Transverse colon (tissue), 4 donors: Measurements from ENCODE around the gene SOS1. TPM values are rescaled to one million over a fixed set of nuclear protein-coding genes. Genes with fewer than 3 reads are reported as not detected.
"Not testable (repeated sequence)": the region's sequence is repeated elsewhere in the genome, so short reads cannot be mapped to it uniquely, and the experiment has no call there.

ENCODE experiments used
- DNase-seq: peaks from one replicate; pipeline ENCODE4 v3.0.0-alpha.2; 2019
- H3K27ac ChIP-seq, 4 donors: fragments of 200-600 bp; sonication (generic); 2 replicates each; pipeline ENCODE4 v1.5.1; 2016 to 2018; ENCODE audit warnings: inconsistent platforms in 4 of 4
- H3K27me3 ChIP-seq: fragments of 200-600 bp; sonication (generic); 2 replicates; pipeline ENCODE4 v1.5.1; 2017; ENCODE audit warnings: inconsistent platforms
- H3K36me3 ChIP-seq, 4 donors: fragments of 200-600 bp; sonication (generic); 2 replicates each; pipeline ENCODE4 v1.5.1; 2017 to 2019; ENCODE audit warnings: inconsistent platforms in 4 of 4
- H3K4me1 ChIP-seq, 4 donors: fragments of 200-600 bp; sonication (generic); 2 replicates each; pipeline ENCODE4 v1.5.1; 2017 to 2020; ENCODE audit warnings: inconsistent platforms in 4 of 4
- H3K4me3 ChIP-seq, 4 donors: fragments of 200-600 bp; sonication (generic); 1 replicate in 1 of 4; 2 replicates in 3 of 4; pipeline versions ENCODE4 v1.5.1 to v1.6.1; 2017 to 2019; ENCODE audit warnings: inconsistent platforms in 4 of 4
- H3K9me3 ChIP-seq, 2 donors: fragments of 200-600 bp; sonication (generic); 2 replicates each; pipeline ENCODE4 v1.5.1; 2017 to 2019; ENCODE audit warnings: inconsistent platforms in 2 of 2
- EP300 ChIP-seq: sonication (generic); formaldehyde crosslinking; IDR thresholded peaks from one replicate; pipeline ENCODE4 v1.6.1; 2017; ENCODE audit warnings: antibody characterized with exemption, low read depth
- POLR2A ChIP-seq: fragments of 450-650 bp; IDR thresholded peaks from one replicate; pipeline ENCODE4 v1.6.1; 2016; ENCODE audit warnings: antibody characterized with exemption, mild to moderate bottlenecking, moderate library complexity
- POLR2AphosphoS5 ChIP-seq, 3 donors: sonication (generic); formaldehyde crosslinking; IDR thresholded peaks; one replicate each; pipeline ENCODE4 v1.6.1; 2016; ENCODE audit warnings: antibody characterized with exemption in 3 of 3
- WGBS, 2 donors: methylation state at CpG; one replicate each; pipeline ENCODE4 v1.1.5; 2018; ENCODE audit warnings: low coverage in 1 of 2; 5-methylcytosine and 5-hydroxymethylcytosine counted together
- in situ Hi-C, 4 donors: fragments of 200-750 bp; cut with MboI; loops; one replicate each; pipeline versions ENCODE4 v1.15.0 to v1.15.1; 2017; ENCODE audit warnings: low sequenced_read_pairs in 3 of 4, low pct_ligation_motif_present in 1 of 4, low pct_unique_long_range_greater_than_20kb in 1 of 4
- intact Hi-C: fragments of 100-400 bp; cut with DNase I; formaldehyde crosslinking; loops from one replicate; pipeline ENCODE4 v1.15.1; 2023; ENCODE audit warnings: low total_unique reads
- total RNA-seq, 4 donors: library from RNA; depleted of rRNA; stranded (reverse); fragments of >200 nt; gene quantifications; one replicate each; pipeline ENCODE4 v1.1.0, GENCODE V29; 2016
- TF ChIP-seq, protein P1 (sequence below), 5 experiments: fragments of 200-600 bp in 3 of 5; fragments of 450-650 bp in 2 of 5; sonication (generic) in 3 of 5; IDR thresholded peaks; 1 replicate in 2 of 5; 2 replicates in 3 of 5; pipeline ENCODE4 v1.5.1; 2016 to 2017; ENCODE audit warnings: antibody characterized with exemption in 5 of 5, inconsistent platforms in 3 of 5, mild to moderate bottlenecking in 2 of 5, moderate library complexity in 1 of 5

Gene SOS1
- total RNA-seq, 4 donors from 2014 or later: 13.9 to 43.8 (median 23.0) TPM

DNA sequence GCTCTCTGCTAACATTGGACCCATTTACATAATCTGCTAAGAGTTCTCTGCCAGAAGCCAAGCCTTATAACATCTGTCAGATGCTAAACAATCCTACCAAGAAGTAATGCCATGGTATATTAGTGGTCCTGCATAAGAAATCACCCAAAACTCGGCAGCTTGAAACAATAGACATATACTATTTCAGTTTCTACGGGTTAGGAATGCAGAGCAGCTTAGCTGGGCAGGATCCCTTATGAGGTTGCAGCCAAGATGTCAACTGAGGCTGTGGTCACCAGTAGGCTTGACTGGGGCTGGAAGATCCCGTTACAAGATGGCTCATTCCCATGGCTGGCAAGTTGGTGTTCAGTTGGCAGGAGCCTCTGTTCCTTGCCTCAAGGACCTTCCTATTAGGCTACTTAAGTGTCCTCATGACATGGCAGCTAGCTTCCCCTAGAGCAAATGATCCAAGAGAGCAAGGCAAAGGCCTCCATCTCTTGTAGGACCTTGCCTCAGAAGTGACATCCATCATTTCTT is 25.1 kb upstream of the SOS1 start:
- no peaks in the 10 kb centered on the region for H3K9me3 ChIP-seq
- no peaks in the 10 kb centered on the region for H3K36me3 ChIP-seq
- H3K27me3 ChIP-seq: no peaks in the 10 kb centered on the region
- in situ Hi-C loops: no loop called here
- no peak overlapping the region for H3K4me3 ChIP-seq
- intact Hi-C loops: no loop called here
- no peak overlapping the region for H3K27ac ChIP-seq
- 85% methylated on average over 3 of the region's 3 CpGs; no CpG with 5 or more reads in 1 of the 2 donors for WGBS, 2 donors
- no peaks in the 10 kb centered on the region for H3K4me1 ChIP-seq
- DNase-seq: no peak
- TF ChIP-seq POLR2AphosphoS5 (IDR thresholded peaks at IDR 0.05): no peak

DNA sequence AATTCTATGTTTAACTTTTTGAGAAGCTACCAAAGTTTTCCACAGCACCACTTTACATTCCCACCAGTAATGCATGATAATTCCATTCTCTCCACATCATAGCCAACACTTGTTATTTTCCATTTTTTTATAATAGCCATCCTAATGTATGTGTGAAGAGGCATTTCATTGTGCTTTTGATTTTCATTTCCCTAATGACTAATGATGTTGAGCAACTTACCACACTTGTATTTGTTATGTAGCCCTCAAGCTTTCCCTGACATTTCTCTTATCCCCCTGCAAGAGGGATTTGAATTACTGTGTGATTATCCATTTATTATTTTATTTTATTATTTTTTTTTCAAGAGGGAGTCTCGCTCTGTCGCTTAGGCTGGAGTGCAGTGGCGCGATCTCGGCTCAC is 23.6 kb upstream of the SOS1 start:
- no peak overlapping the region for H3K27ac ChIP-seq
- intact Hi-C loops (no loop called here), in situ Hi-C loops (no loop called here)
- no peaks in the 10 kb centered on the region for H3K4me1 ChIP-seq
- no peak for TF ChIP-seq POLR2A
- TF ChIP-seq, protein P1, sequence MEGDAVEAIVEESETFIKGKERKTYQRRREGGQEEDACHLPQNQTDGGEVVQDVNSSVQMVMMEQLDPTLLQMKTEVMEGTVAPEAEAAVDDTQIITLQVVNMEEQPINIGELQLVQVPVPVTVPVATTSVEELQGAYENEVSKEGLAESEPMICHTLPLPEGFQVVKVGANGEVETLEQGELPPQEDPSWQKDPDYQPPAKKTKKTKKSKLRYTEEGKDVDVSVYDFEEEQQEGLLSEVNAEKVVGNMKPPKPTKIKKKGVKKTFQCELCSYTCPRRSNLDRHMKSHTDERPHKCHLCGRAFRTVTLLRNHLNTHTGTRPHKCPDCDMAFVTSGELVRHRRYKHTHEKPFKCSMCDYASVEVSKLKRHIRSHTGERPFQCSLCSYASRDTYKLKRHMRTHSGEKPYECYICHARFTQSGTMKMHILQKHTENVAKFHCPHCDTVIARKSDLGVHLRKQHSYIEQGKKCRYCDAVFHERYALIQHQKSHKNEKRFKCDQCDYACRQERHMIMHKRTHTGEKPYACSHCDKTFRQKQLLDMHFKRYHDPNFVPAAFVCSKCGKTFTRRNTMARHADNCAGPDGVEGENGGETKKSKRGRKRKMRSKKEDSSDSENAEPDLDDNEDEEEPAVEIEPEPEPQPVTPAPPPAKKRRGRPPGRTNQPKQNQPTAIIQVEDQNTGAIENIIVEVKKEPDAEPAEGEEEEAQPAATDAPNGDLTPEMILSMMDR (IDR thresholded peaks at IDR 0.05): no peak
- no peak for TF ChIP-seq EP300
- TF ChIP-seq POLR2AphosphoS5 (IDR thresholded peaks at IDR 0.05): no peak
- H3K4me3 ChIP-seq: no peak overlapping the region
- H3K9me3 ChIP-seq: no peaks in the 10 kb centered on the region
- H3K27me3 ChIP-seq: no peaks in the 10 kb centered on the region
- H3K36me3 ChIP-seq: no peaks in the 10 kb centered on the region
- DNase-seq: no peak
- 98 to 100% methylated on average over 5 of the region's 5 CpGs for WGBS, 2 donors

DNA sequence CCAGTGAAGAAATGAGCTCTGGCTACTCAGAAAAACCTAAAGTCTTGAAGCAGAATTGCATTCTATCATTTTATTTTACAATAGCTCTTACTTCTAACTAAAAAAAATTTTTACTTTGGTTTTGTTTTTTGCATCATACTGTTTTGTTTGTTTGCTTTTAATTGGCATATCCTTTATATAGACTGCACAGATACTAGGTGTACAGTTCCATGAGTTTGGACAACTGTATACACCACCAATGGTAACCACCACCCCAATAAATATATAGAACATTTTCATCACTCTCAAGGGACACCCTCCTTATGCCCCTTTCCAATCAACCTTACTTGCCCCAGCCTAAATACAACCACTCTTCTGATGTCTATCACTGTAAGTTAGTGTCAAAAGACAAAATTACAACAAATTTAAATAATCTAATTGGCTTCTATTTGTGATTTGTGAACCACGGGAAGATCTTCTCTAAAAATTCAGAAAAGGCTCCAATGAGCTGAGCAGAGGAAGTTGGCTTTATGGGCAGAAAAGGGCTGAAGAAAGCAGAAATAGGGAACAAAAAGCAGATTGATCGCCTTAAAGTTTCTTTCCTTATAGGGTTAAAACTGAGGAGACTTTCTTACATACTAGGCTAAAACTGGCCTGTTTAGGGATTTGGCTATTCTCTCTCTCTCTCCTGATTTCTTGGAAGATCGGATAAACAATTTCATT is 22.2 kb upstream of the SOS1 start:
- no peak for DNase-seq
- Histone ChIP-seq H3K36me3 (no peaks in the 10 kb centered on the region), H3K4me3 (no peak overlapping the region), H3K27ac (no peak overlapping the region), H3K27me3 (no peaks in the 10 kb centered on the region), H3K9me3 (no peaks in the 10 kb centered on the region), H3K4me1 (no peaks in the 10 kb centered on the region)
- in situ Hi-C loops: no loop called here
- 79 to 88% methylated on average over 3 of the region's 3 CpGs for WGBS, 2 donors
- intact Hi-C loops: no loop called here
- TF ChIP-seq, protein P1 (IDR thresholded peaks at IDR 0.05): no peak
- TF ChIP-seq POLR2AphosphoS5 (IDR thresholded peaks at IDR 0.05) (no peak), EP300 (no peak), POLR2A (no peak)

DNA sequence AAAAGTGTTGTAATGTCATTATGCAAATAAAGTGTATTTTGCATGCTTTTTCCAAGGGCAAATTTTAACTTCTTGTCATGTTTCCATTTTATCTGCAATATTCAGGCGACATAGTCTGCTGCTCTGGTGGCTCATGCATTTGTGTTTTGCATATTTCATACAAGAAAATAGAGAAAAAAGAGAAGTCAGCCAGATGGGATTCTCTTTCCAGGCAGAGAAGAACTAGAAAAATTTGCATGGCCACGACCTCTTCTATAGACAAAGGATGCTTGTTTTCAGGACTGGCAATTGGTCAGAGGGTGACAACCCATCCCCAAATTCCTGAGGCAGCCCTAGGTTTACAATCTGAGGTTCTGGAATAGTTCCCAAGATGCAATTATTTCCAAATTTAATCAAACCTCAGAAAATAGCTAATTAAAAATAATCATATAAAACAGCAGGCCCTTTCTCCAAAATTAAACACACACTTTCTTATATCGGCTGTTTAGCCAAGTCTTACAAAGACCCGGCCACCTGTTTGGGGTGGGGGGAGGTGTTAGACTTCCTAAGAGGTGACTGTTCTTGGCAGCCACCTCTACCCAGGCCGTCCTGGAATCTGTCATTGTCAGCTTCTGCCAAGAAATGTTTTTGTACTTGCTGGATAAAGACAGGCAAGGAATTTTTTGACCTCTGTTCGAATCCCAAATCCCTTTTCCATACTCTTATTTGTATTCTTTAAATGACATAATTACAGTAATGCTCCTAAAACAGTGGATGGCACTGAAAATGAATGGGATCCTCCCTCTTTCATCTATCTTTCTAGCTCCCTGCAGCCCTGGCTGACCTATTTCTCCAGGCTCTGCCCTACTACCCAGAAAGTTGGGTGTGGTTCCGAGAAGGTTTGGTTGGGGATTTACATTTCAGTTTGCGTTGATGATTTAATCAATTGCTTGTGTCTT is 20.8 kb upstream of the SOS1 start:
- TF ChIP-seq POLR2A (no peak), EP300 (no peak), POLR2AphosphoS5 (IDR thresholded peaks at IDR 0.05) (no peak)
- TF ChIP-seq, protein P1 (IDR thresholded peaks at IDR 0.05): no peak
- no peak overlapping the region for H3K27ac ChIP-seq

DNA sequence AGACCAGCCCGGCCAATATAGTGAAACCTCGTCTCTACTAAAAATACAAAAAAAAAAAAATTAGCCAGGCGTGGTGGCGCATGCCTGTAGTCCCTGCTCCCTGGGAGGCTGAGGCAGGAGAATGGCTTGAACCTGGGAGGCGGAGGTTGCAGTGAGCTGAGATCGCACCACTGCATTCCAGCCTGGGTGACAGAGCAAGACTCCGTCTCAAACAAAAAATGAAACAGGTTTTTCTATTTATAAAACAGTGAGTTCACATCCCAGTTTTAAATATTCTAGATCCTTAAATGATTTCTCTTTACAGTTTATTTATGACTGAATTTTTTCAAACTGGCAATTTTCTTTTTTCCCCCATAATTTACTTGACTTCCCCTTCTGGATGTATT is 20.1 kb upstream of the SOS1 start:
- WGBS, 2 donors: 73 to 85% methylated on average over 7 of the region's 7 CpGs
- H3K27me3 ChIP-seq, H3K4me3 ChIP-seq, in situ Hi-C loops, H3K36me3 ChIP-seq, H3K27ac ChIP-seq, intact Hi-C loops, H3K9me3 ChIP-seq, DNase-seq, H3K4me1 ChIP-seq: not testable (repeated sequence)

More for the DNA sequence above, 20.8 kb upstream of the SOS1 start:
- Histone ChIP-seq H3K4me3 (no peak overlapping the region), H3K36me3 (no peaks in the 10 kb centered on the region), H3K9me3 (no peaks in the 10 kb centered on the region), H3K4me1 (no peaks in the 10 kb centered on the region), H3K27me3 (no peaks in the 10 kb centered on the region)
- WGBS, 2 donors: 50 to 70% methylated on average over 6 to 8 of the region's 8 CpGs
- in situ Hi-C loops: no loop called here
- intact Hi-C loops: no loop called here
- DNase-seq: no peak
